ENCODE measurements around the gene RRAGA. TPM values are rescaled to one million over a fixed set of nuclear protein-coding genes. Genes with fewer than 3 reads are reported as not detected.

RRAGA gene
- total and polyA plus RNA-seq, 2 of the 8 experiments (the other 6 are each of a cell fraction or from before 2014, with no cell fraction given): 45.6 to 46.5 TPM

Small RNA genes within 50 kb of the gene (small RNA-seq; reads per million reads assigned to genes)
- gene RF00019 (ENCODE audit: insufficient read depth): not detected
- not detected for gene RNU6-264P (ENCODE audit: insufficient read depth)
- gene SCARNA8 (ENCODE audit: insufficient read depth): 12.2 reads per million, percentile 85 among the genes with 10 or more reads in this experiment

Other genes starting within 250 kb of the RRAGA start
- 0.20 TPM in 1 of 2 replicates, not detected in the other for gene SAXO1, start 16.2 kb upstream of the RRAGA start, total RNA-seq (2021; fragmentation: NEBNext Ultra II Directional; extraction: Animal tissue kit (Norgen Biotek cat#: 25700))
- gene SAXO1, start 16.2 kb upstream of the RRAGA start, polyA plus RNA-seq (2011; rRNA removed): 0.11 TPM in 2 replicates
- 52.4 and 53.4 TPM in 2 replicates for gene HAUS6, start 53.5 kb downstream of the RRAGA start, total RNA-seq (2021; fragmentation: NEBNext Ultra II Directional; extraction: Animal tissue kit (Norgen Biotek cat#: 25700))
- gene HAUS6, start 53.5 kb downstream of the RRAGA start, polyA plus RNA-seq (2011; rRNA removed): 9.1 and 11.7 TPM in 2 replicates
- gene PLIN2, start 78.1 kb downstream of the RRAGA start, total RNA-seq (2021; fragmentation: NEBNext Ultra II Directional; extraction: Animal tissue kit (Norgen Biotek cat#: 25700)): 26.1 and 27.5 TPM in 2 replicates
- gene PLIN2, start 78.1 kb downstream of the RRAGA start, polyA plus RNA-seq (2011; rRNA removed): 50.2 and 55.0 TPM in 2 replicates
- gene DENND4C, start 181.3 kb downstream of the RRAGA start, total RNA-seq (2021; fragmentation: NEBNext Ultra II Directional; extraction: Animal tissue kit (Norgen Biotek cat#: 25700)): 18.9 and 19.8 TPM in 2 replicates
- 4.8 and 6.9 TPM in 2 replicates for gene DENND4C, start 181.3 kb downstream of the RRAGA start, polyA plus RNA-seq (2011; rRNA removed)

Data from H1 (cell line).